SK-N-SH treated with all-trans-retinoic acid at 6 μM for 48 hours (cell line): ENCODE measurements around the gene PLEKHJ1.

Source experiments
- CREB5 ChIP-seq: fragments of 250-450 bp; sonication (Bioruptor Pico); IDR thresholded peaks from 2 replicates; pipeline ENCODE4 v1.5.1; 2020; ENCODE audit warnings: low read depth, mild to moderate bottlenecking, moderate library complexity
- CSDC2 ChIP-seq: fragments of 250-450 bp; sonication (Bioruptor Pico); IDR thresholded peaks from 2 replicates; pipeline ENCODE4 v1.5.0; 2020; ENCODE audit warnings: mild to moderate bottlenecking, moderate library complexity
- ESRRG ChIP-seq: fragments of 250-450 bp; sonication (Bioruptor Pico); IDR thresholded peaks from 2 replicates; pipeline ENCODE4 v1.6.1; 2021; ENCODE audit warnings: mild to moderate bottlenecking
- GLIS3 ChIP-seq: fragments of 250-450 bp; sonication (Bioruptor Pico); IDR thresholded peaks from 2 replicates; pipeline ENCODE4 v1.5.0; 2020; ENCODE audit warnings: mild to moderate bottlenecking, moderate library complexity
- PATZ1 ChIP-seq: fragments of 250-450 bp; sonication (Bioruptor Pico); IDR thresholded peaks from 2 replicates; pipeline ENCODE4 v1.8.0; 2020; ENCODE audit warnings: mild to moderate bottlenecking, moderate library complexity, borderline replicate concordance

DNA sequence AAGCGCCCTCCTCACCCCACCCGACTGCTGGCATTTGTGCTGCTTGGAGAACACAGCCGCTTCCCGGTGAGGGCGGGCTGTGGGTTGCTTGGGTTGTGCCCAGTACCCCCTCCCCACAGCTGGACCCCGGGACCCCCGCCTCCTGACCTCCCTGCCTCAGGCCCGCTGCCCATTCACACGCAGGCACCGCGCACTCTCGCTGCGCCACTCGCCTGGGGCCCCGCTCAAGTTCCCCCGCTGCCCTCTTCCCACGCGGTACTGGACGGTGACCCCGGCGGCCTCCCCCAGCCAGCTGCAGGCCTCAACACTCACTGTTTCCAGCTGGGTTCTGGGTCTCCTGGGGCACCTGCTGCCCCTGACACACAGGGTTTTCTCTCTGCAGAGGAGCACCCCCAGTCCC is 16.4 kb downstream of the PLEKHJ1 start:
- TF ChIP-seq CREB5 (CRISPR knock-in tag) (no peak), GLIS3 (no peak), ESRRG (CRISPR knock-in tag) (no peak), CSDC2 (no peak), PATZ1 (CRISPR knock-in tag) (no peak)
